ENCODE results near the gene CSTF3. TPM values are rescaled to one million over a fixed set of nuclear protein-coding genes. Genes with fewer than 3 reads are reported as not detected.
A peak's percentile ranks its signal among the peaks of the same experiment; 100 is the strongest.

The CSTF3 gene
- total and polyA plus RNA-seq, 2 of the 4 experiments (the other 2 are of a cell fraction), result 14.5 to 23.4 TPM

GRCh38 chr11:33094157-33094556 is 67.1 kb downstream of the CSTF3 start:
- no peaks in the 10 kb centered on the region for H3K27me3 ChIP-seq (ENCODE audit: control insufficient read depth, insufficient read depth, low read length)
- no TSS peak for BruUV-seq (replicated peaks)
- H2AFZ ChIP-seq (replicated peaks; ENCODE audit: low read length, poor library complexity), result no peak overlapping the region
- H4K8ac ChIP-seq (ENCODE audit: low read depth in 2 of 2, low read length in 2 of 2), result no peak overlapping the region
- H3K4me2 ChIP-seq (ENCODE audit: low read depth, low read length), result no peak overlapping the region
- DNase-seq (no peak), ATAC-seq (ENCODE audit: low read depth) (no peak)
- H4K91ac ChIP-seq (ENCODE audit: insufficient read depth, low read depth, low read length), result no peak overlapping the region
- H2AK5ac ChIP-seq (ENCODE audit: low read depth, low read length), result no peak overlapping the region
- H2BK20ac ChIP-seq (ENCODE audit: low read depth, low read length), result no peak overlapping the region
- ChIA-PET CTCF (no interaction called here), POLR2A (ENCODE audit: unreplicated experiment) (no interaction called here)
- H3K9ac ChIP-seq (ENCODE audit: low read depth, low read length), result no peak overlapping the region
- no CpG with 5 or more reads among the region's 1 CpG for WGBS, 2 experiments (ENCODE audit: extremely low coverage in 2 of 2, insufficient read length in 1 of 2)
- H2BK5ac ChIP-seq (ENCODE audit: low read depth, low read length, poor library complexity, severe bottlenecking), result no peak overlapping the region
- H2BK15ac ChIP-seq (ENCODE audit: low read depth, low read length), result no peak overlapping the region
- intact Hi-C loops (cut with micrococcal nuclease) (no loop called here), dilution Hi-C loops (cut with HindIII; ENCODE audit: low sequenced_read_pairs, unreplicated experiment) (no loop called here), in situ Hi-C loops (cut with MboI; ENCODE audit: low sequenced_read_pairs) (no loop called here)
- no peaks in the 10 kb centered on the region for H4K20me1 ChIP-seq (ENCODE audit: insufficient read depth, low read length)
- no peaks in the 10 kb centered on the region for H3K9me3 ChIP-seq (ENCODE audit: control insufficient read depth, insufficient read depth, low read length)
- no peak overlapping the region for H3K4ac ChIP-seq (ENCODE audit: low read depth, low read length)
- peaks cover 11% of the 10 kb centered on the region for H3K36me3 ChIP-seq (ENCODE audit: control insufficient read depth, insufficient read depth, low read length)
- H3K9me1 ChIP-seq (ENCODE audit: insufficient read depth, low read length), result no peaks in the 10 kb centered on the region
- no peak overlapping the region for H3K14ac ChIP-seq (replicated peaks; ENCODE audit: low read depth, low read length)
- H3K27ac ChIP-seq (ENCODE audit: insufficient read depth, low read length), result no peak overlapping the region
- H3K56ac ChIP-seq (ENCODE audit: extremely low read depth, insufficient read depth, low read length), result no peak overlapping the region
- no peaks in the 10 kb centered on the region for H3K79me1 ChIP-seq (ENCODE audit: low read depth in 1 of 2, low read length in 2 of 2)
- no peaks in the 10 kb centered on the region for H3K4me1 ChIP-seq (ENCODE audit: control insufficient read depth, insufficient read depth, low read length)
- no peak overlapping the region for H3K4me3 ChIP-seq (ENCODE audit: insufficient read depth, low read depth, low read length)
- TF ChIP-seq CEBPB (IDR thresholded peaks at IDR 0.05; ENCODE audit: low read depth, low read length), result peak; percentile 56
- TF ChIP-seq SMC3 (IDR thresholded peaks at IDR 0.05; ENCODE audit: low read depth, low read length), result no peak
- no peak overlapping the region for H2BK120ac ChIP-seq (ENCODE audit: low read depth, low read length)
- H4K5ac ChIP-seq (ENCODE audit: low read depth, low read length), result no peak overlapping the region
- no peak overlapping the region for H2AK9ac ChIP-seq (replicated peaks; ENCODE audit: low read depth, low read length, poor library complexity)
- H3K18ac ChIP-seq (ENCODE audit: low read depth, low read length), result no peak overlapping the region
- no peak overlapping the region for H3K23ac ChIP-seq (ENCODE audit: low read depth, low read length)
